H7 (cell line): ENCODE data around the gene DENND1A. TPM values are rescaled to one million over a fixed set of nuclear protein-coding genes. Genes with fewer than 3 reads are reported as not detected.

ENCODE experiments used
- DNase-seq: peaks from one replicate; pipeline ENCODE4 v3.0.0; 2012
- H3K27me3 ChIP-seq: 2 replicates; pipeline ENCODE4 v1.6.0; 2011; ENCODE audit warnings: mild to moderate bottlenecking, low read length; ENCODE audit not compliant: control insufficient read depth, insufficient read depth
- H3K36me3 ChIP-seq: replicated peaks from 2 replicates; pipeline ENCODE4 v1.5.1; 2011; ENCODE audit warnings: low read length; ENCODE audit not compliant: control insufficient read depth, insufficient read depth
- H3K4me3 ChIP-seq: 2 replicates; pipeline ENCODE4 v1.5.1; 2011; ENCODE audit warnings: low read depth, mild to moderate bottlenecking, control low read depth, low read length, moderate library complexity; ENCODE audit not compliant: insufficient read depth
- total RNA-seq: library from RNA; depleted of rRNA; stranded (reverse); fragments of >200 nt; shearing (Covaris generic); gene quantifications from 2 replicates; pipeline ENCODE4 v1.2.3, GENCODE V29; 2014

Gene DENND1A
- total RNA-seq, 1 experiment from 2014 or later, result 10.9 TPM

- H3K36me3 ChIP-seq, result no peaks in the 10 kb centered on the region; the same call in 1 of the 2 replicates
- no peaks in the 10 kb centered on the region for H3K27me3 ChIP-seq
- no peak for DNase-seq
- H3K4me3 ChIP-seq, result no peak overlapping the region
Measured at GRCh38 chr9:123871781-123872180, 58.1 kb downstream of the DENND1A start.

GRCh38 chr9:123868002-123868401, 61.9 kb downstream of the DENND1A start:
- H3K27me3 ChIP-seq, result no peaks in the 10 kb centered on the region; the same call in 1 of the 2 replicates
- DNase-seq, result no peak
- H3K4me3 ChIP-seq, result no peak overlapping the region
- H3K36me3 ChIP-seq, result no peaks in the 10 kb centered on the region

- no peak overlapping the region for H3K4me3 ChIP-seq
- peaks cover 10% of the 10 kb centered on the region for H3K27me3 ChIP-seq
- H3K36me3 ChIP-seq, result no peaks in the 10 kb centered on the region
- no peak for DNase-seq
Measured at GRCh38 chr9:123867034-123867433, 62.9 kb downstream of the DENND1A start.

GRCh38 chr9:123866497-123866896, 63.4 kb downstream of the DENND1A start:
- H3K4me3 ChIP-seq, result no peak overlapping the region
- H3K27me3 ChIP-seq, result peaks cover 11% of the 10 kb centered on the region
- H3K36me3 ChIP-seq, result no peaks in the 10 kb centered on the region
- no peak for DNase-seq

- Histone ChIP-seq H3K27me3 (peaks cover 11% of the 10 kb centered on the region), H3K36me3 (no peaks in the 10 kb centered on the region), H3K4me3 (no peak overlapping the region)
- DNase-seq, result no peak
Measured at GRCh38 chr9:123865226-123866000, 64.5 kb downstream of the DENND1A start.

- H3K4me3 ChIP-seq, result no peak overlapping the region
- H3K27me3 ChIP-seq, result peaks cover 11% of the 10 kb centered on the region
- DNase-seq, result no peak
- no peaks in the 10 kb centered on the region for H3K36me3 ChIP-seq
Measured at GRCh38 chr9:123864251-123864650, 65.7 kb downstream of the DENND1A start.

DNA sequence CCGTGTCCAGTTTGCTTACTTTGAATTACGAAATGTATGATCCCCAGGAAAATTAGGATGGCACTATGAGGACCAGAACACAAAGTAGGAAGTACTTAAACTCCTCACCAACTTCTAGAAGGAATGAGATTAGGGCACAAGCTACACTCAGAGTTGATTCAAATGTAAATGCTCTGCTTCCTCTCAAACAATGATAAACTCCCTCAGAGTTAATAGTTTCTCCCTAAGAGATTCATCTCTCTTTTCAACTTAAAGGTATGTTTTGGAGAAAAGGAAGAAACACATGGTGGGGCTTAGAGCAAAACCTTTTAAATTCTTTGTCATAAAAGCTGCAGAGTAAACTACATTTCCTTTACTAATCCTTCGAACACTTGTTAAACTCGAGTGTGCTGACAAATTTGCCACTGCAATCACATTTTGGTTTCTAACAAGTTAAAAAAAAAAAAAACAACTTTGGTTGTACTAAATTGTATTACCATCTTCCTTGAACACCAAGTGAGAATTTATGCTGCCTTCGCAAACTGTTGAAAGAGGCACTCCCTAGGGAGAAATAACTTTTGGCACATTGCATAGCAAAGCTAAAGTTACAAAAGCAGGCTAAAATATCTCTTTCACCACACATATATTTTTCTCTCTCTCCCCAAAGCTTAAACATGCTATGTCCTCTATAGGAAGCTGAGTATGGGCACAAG, 66.6 kb downstream of the DENND1A start:
- Histone ChIP-seq H3K27me3 (peaks cover 11% of the 10 kb centered on the region), H3K36me3 (no peaks in the 10 kb centered on the region), H3K4me3 (no peak overlapping the region)
- peak; percentile 28 for DNase-seq

- Histone ChIP-seq H3K4me3 (no peak overlapping the region), H3K36me3 (no peaks in the 10 kb centered on the region), H3K27me3 (peaks cover 11% of the 10 kb centered on the region)
- DNase-seq, result no peak
Measured at GRCh38 chr9:123861756-123862120, 68.2 kb downstream of the DENND1A start.

- Histone ChIP-seq H3K36me3 (no peaks in the 10 kb centered on the region), H3K4me3 (no peak overlapping the region), H3K27me3 (peaks cover 11% of the 10 kb centered on the region)
- DNase-seq, result no peak
Measured at GRCh38 chr9:123861086-123861755, 68.7 kb downstream of the DENND1A start.

- Histone ChIP-seq H3K36me3 (no peaks in the 10 kb centered on the region), H3K4me3 (no peak overlapping the region), H3K27me3 (peaks cover 11% of the 10 kb centered on the region)
- DNase-seq, result no peak
Measured at GRCh38 chr9:123860603-123861002, 69.3 kb downstream of the DENND1A start.

DNA sequence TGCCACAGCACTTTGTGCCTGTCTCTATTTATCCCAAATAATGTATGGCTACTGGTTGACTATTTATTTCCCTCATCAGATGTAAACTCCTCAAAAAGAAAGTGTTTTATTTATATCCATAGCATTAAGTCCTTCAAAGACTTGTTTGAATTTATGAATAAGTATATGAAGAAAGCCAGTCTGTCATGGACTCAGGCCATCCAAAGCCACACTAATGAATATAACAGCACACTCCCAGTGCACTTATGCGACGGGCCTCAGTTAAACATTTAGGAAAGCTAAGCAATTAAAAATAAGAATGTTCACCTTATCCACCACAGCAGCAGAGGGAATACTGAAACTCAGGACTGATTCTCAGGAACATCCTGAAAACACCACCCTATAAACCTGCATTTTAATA, 77.5 kb downstream of the DENND1A start:
- DNase-seq, result no peak
- Histone ChIP-seq H3K36me3 (no peaks in the 10 kb centered on the region), H3K4me3 (no peak overlapping the region), H3K27me3 (no peaks in the 10 kb centered on the region)

- Histone ChIP-seq H3K4me3 (no peak overlapping the region), H3K27me3 (no peaks in the 10 kb centered on the region), H3K36me3 (no peaks in the 10 kb centered on the region)
- no peak for DNase-seq
Measured at GRCh38 chr9:123851851-123852250, 78.1 kb downstream of the DENND1A start.

DNA sequence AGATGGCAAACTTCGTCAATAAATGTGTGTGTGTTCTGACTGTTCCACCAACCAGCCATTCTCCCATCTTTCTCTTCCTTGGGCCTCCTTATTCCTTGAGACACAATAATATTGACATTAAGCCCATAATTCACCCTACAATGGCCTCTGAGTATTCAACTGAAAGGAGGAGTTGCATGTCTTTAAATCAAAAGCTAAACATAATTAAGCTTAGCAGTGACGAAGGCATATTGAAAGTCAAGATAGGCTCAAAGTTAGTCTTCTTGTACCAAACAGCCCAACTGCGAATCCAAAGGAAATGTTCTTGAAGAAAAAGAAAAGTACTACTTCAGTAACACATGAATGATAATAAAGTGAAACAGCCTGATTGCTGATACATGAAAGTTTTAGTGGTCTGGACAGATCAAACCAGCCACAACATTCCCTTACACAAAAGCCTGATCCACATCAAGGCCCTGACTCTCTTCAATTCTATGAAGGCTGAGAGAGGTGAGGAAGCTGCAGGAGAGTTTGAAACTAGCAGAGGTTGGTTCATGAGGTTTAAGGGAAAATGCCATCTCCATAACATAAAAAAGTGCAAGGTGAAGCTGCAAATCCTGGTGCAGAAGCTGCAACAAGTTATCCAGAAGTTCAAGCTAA, 81.4 kb downstream of the DENND1A start:
- Histone ChIP-seq H3K36me3 (no peaks in the 10 kb centered on the region), H3K27me3 (no peaks in the 10 kb centered on the region), H3K4me3 (no peak overlapping the region)
- DNase-seq, result no peak

GRCh38 chr9:123846966-123847365, 83.0 kb downstream of the DENND1A start:
- no peaks in the 10 kb centered on the region for H3K36me3 ChIP-seq
- no peak for DNase-seq
- H3K27me3 ChIP-seq, result no peaks in the 10 kb centered on the region
- H3K4me3 ChIP-seq, result no peak overlapping the region
